ENCODE data around the gene ATOH8. TPM values are rescaled to one million over a fixed set of nuclear protein-coding genes. Genes with fewer than 3 reads are reported as not detected.

ATOH8 gene
- total and polyA plus RNA-seq, 2 donors (not counting 3 experiments of a cell fraction or from before 2014, with no cell fraction given): 10.3 to 12.8 TPM

- BruUV-seq (replicated peaks): no TSS peak
- TF ChIP-seq EZH2 (IDR thresholded peaks at IDR 0.05; ENCODE audit: borderline replicate concordance, low read depth, low read length, severe bottlenecking): no peak
- TF ChIP-seq MYC (IDR thresholded peaks at IDR 0.05; ENCODE audit: low read depth, low read length): no peak
- no peak for TF ChIP-seq GATA2 (IDR thresholded peaks at IDR 0.05; ENCODE audit: insufficient read depth, insufficient read length, low read depth, low read length)
- no peak for TF ChIP-seq JUN (IDR thresholded peaks at IDR 0.05; ENCODE audit: borderline replicate concordance, insufficient read depth, insufficient read length, low read depth)
- no peak for TF ChIP-seq MAX (IDR thresholded peaks at IDR 0.05; ENCODE audit: insufficient read depth, insufficient read length)
- TF ChIP-seq CTCF (IDR thresholded peaks at IDR 0.05; ENCODE audit: extremely low read depth in 1 of 2, insufficient read depth in 1 of 2, low read depth in 1 of 2, low read length in 2 of 2): no peak
- TF ChIP-seq POLR2A (IDR thresholded peaks at IDR 0.05; ENCODE audit: low read depth, low read length): no peak
- TF ChIP-seq POLR2AphosphoS5 (IDR thresholded peaks at IDR 0.05; ENCODE audit: insufficient read depth, low read depth, low read length): no peak
- TF ChIP-seq FOS (IDR thresholded peaks at IDR 0.05; ENCODE audit: borderline replicate concordance, insufficient read depth, low read length): no peak
- Histone ChIP-seq H3K4me1 (ENCODE audit: control insufficient read depth, extremely low read depth, insufficient read depth, low read length) (peaks cover 13% of the 10 kb centered on the region), H3K9ac (replicated peaks; ENCODE audit: extremely low read depth, insufficient read depth, low read length) (no peak overlapping the region), H3K9me1 (replicated peaks; ENCODE audit: control insufficient read depth, extremely low read depth, insufficient read depth, low read length) (no peaks in the 10 kb centered on the region), H2AFZ (ENCODE audit: low read depth, low read length) (no peak overlapping the region), H3K4me2 (ENCODE audit: insufficient read depth, low read length) (no peak overlapping the region), H3K27ac (ENCODE audit: insufficient read depth, low read depth, low read length) (no peak overlapping the region), H3K79me2 (ENCODE audit: control insufficient read depth, insufficient read depth, low read length) (no peaks in the 10 kb centered on the region), H4K20me1 (replicated peaks; ENCODE audit: control insufficient read depth, extremely low read depth, insufficient read depth, low read length) (no peaks in the 10 kb centered on the region), H3K9me3 (replicated peaks; ENCODE audit: control insufficient read depth, insufficient read depth, low read length) (no peaks in the 10 kb centered on the region), H3K36me3 (ENCODE audit: control insufficient read depth in 2 of 2, extremely low read depth in 1 of 2, insufficient read depth in 2 of 2, low read length in 2 of 2) (no peaks in the 10 kb centered on the region), H3K27me3 (ENCODE audit: control insufficient read depth in 2 of 2, insufficient read depth in 2 of 2, low read length in 2 of 2) (no peaks in the 10 kb centered on the region), H3K4me3 (replicated peaks in 1 of 3; ENCODE audit: insufficient read depth in 1 of 3, low read depth in 1 of 3, low read length in 3 of 3) (no peak overlapping the region)
- DNase-seq (ENCODE audit: low read depth, low spot score) (no peak), FAIRE-seq (no peak)
- dilution Hi-C loops (cut with MboI; ENCODE audit: extremely low pct_ligation_motif_present, low sequenced_read_pairs): no loop called here
- ChIA-PET CTCF (interaction anchor here (0.8 to 2.5 kb wide), 13 partner anchors 11 to 349 kb away, joined by 3 to 193 read pairs (median 20); no protein-coding TSS in a partner anchor), POLR2A (no interaction called here)
- intact Hi-C loops (cut with micrococcal nuclease): loop anchor here (1.0 to 5.0 kb wide), 9 partner anchors 12 to 349 kb away; partner anchors contain the start of gene ST3GAL5
Measured at GRCh38 chr2:85729825-85730510, 23.8 kb upstream of the ATOH8 start.

Measured in endothelial cell of umbilical vein (primary cell).